ENCODE results near the gene ARID4B.

The ARID4B gene

DNA sequence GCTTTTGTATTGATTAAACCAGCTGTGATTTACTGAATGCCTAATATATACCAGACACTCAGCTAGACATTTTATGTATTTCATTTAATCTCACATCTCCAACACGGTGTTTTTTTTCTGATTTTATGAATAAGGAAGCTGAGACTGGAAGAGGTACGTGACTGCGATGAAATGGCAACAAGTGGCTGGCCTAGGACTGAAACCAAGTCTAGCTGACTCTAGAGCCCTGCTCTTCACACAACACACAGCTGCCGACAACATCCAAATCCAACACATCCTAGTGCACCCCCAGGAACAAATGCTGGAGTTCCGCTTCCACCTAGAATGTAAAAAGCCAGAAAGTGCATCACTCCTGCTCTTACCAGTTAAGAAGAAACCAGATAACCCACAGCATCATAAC is 188.7 kb downstream of the ARID4B start:
- H4K20me1 ChIP-seq (ENCODE audit: insufficient read depth, low read length): peaks cover 3% of the 10 kb centered on the region
- no peak overlapping the region for H3K27ac ChIP-seq (ENCODE audit: low read length)
- peaks cover 62% of the 10 kb centered on the region for H3K36me3 ChIP-seq (replicated peaks; ENCODE audit: low read depth, low read length)
- no peak overlapping the region for H3K4me3 ChIP-seq (ENCODE audit: low read length)
- 0 out of 2 replicates have a peak, but pooled peaks cover 3% of the 10 kb centered on the region for H3K79me2 ChIP-seq (ENCODE audit: low read length)
- H3K9me3 ChIP-seq (ENCODE audit: insufficient read depth, low read length): no peaks in the 10 kb centered on the region
- H2AFZ ChIP-seq (ENCODE audit: low read depth, low read length): no peak overlapping the region
- no peaks in the 10 kb centered on the region for H3K27me3 ChIP-seq (ENCODE audit: low read depth, low read length)
- no peak overlapping the region for H3K9ac ChIP-seq (ENCODE audit: low read length)
- H3K4me1 ChIP-seq (ENCODE audit: low read length): no peaks in the 10 kb centered on the region
- no peak for TF ChIP-seq EZH2phosphoT487 (IDR thresholded peaks at IDR 0.05; ENCODE audit: low read depth)
- TF ChIP-seq, protein P1, sequence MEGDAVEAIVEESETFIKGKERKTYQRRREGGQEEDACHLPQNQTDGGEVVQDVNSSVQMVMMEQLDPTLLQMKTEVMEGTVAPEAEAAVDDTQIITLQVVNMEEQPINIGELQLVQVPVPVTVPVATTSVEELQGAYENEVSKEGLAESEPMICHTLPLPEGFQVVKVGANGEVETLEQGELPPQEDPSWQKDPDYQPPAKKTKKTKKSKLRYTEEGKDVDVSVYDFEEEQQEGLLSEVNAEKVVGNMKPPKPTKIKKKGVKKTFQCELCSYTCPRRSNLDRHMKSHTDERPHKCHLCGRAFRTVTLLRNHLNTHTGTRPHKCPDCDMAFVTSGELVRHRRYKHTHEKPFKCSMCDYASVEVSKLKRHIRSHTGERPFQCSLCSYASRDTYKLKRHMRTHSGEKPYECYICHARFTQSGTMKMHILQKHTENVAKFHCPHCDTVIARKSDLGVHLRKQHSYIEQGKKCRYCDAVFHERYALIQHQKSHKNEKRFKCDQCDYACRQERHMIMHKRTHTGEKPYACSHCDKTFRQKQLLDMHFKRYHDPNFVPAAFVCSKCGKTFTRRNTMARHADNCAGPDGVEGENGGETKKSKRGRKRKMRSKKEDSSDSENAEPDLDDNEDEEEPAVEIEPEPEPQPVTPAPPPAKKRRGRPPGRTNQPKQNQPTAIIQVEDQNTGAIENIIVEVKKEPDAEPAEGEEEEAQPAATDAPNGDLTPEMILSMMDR (IDR thresholded peaks at IDR 0.05; ENCODE audit: low read depth, low read length): no peak
- no peak overlapping the region for H3K4me2 ChIP-seq (ENCODE audit: low read length)

DNA sequence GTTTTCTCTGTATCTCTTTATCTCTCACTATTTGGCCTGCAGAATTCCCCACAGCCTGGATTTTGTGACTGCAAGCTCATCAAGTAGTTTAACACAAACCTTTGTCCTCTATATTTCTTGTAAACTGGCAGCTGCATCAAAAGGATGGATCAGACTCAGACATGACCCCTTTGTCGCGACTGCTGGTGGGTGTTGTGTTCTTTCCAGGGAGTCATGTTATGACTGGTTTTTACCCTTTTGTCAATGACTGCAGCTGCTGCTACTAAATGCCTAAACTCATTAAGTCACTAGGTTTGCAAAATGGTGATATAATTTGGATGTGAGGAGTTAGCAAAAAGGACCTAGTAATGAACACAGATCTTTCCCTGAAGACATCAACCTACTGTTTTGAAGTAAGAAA is 189.2 kb downstream of the ARID4B start:
- Histone ChIP-seq H3K36me3 (replicated peaks; ENCODE audit: low read depth, low read length) (peaks cover 61% of the 10 kb centered on the region), H2AFZ (ENCODE audit: low read depth, low read length) (no peak overlapping the region), H3K9me3 (ENCODE audit: insufficient read depth, low read length) (no peaks in the 10 kb centered on the region), H3K9ac (ENCODE audit: low read length) (no peak overlapping the region), H3K79me2 (ENCODE audit: low read length) (0 out of 2 replicates have a peak, but pooled peaks cover 3% of the 10 kb centered on the region), H3K4me3 (ENCODE audit: low read length) (no peak overlapping the region), H4K20me1 (ENCODE audit: insufficient read depth, low read length) (peaks cover 3% of the 10 kb centered on the region), H3K4me1 (ENCODE audit: low read length) (no peaks in the 10 kb centered on the region), H3K27ac (ENCODE audit: low read length) (no peak overlapping the region), H3K4me2 (ENCODE audit: low read length) (no peak overlapping the region), H3K27me3 (ENCODE audit: low read depth, low read length) (no peaks in the 10 kb centered on the region)
- TF ChIP-seq EZH2phosphoT487 (IDR thresholded peaks at IDR 0.05; ENCODE audit: low read depth): no peak
- TF ChIP-seq, protein P1 (IDR thresholded peaks at IDR 0.05; ENCODE audit: low read depth, low read length): no peak

DNA sequence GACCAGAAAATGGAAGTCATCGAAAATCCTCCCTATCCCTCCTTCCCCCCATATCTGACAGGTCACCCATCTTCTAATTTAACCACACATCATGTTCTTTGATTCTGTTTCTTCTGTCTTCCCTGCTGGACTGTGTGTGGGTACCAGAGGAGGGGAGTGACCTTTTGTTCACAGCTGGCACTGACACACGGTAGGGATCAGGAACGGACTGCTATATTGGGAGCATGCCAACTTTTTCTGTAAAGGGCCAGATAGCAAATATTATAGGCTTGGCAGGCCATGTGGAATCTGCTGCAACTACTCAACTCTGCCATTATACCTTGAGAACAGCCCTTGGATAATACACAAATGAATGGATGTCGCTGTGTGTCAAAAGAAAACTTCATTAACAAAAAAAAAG is 191.9 kb downstream of the ARID4B start:
- Histone ChIP-seq H3K27ac (ENCODE audit: low read length) (no peak overlapping the region), H2AFZ (ENCODE audit: low read depth, low read length) (no peak overlapping the region), H3K36me3 (replicated peaks; ENCODE audit: low read depth, low read length) (peaks cover 57% of the 10 kb centered on the region), H3K4me3 (ENCODE audit: low read length) (no peak overlapping the region), H4K20me1 (ENCODE audit: insufficient read depth, low read length) (no peaks in the 10 kb centered on the region; the same call in none of the 2 replicates), H3K79me2 (ENCODE audit: low read length) (0 out of 2 replicates have a peak, but pooled peaks cover 3% of the 10 kb centered on the region), H3K9ac (ENCODE audit: low read length) (no peak overlapping the region), H3K4me2 (ENCODE audit: low read length) (no peak overlapping the region), H3K4me1 (ENCODE audit: low read length) (no peaks in the 10 kb centered on the region), H3K27me3 (ENCODE audit: low read depth, low read length) (no peaks in the 10 kb centered on the region), H3K9me3 (ENCODE audit: insufficient read depth, low read length) (no peaks in the 10 kb centered on the region)
- TF ChIP-seq, protein P1 (IDR thresholded peaks at IDR 0.05; ENCODE audit: low read depth, low read length): no peak
- TF ChIP-seq EZH2phosphoT487 (IDR thresholded peaks at IDR 0.05; ENCODE audit: low read depth): no peak

DNA sequence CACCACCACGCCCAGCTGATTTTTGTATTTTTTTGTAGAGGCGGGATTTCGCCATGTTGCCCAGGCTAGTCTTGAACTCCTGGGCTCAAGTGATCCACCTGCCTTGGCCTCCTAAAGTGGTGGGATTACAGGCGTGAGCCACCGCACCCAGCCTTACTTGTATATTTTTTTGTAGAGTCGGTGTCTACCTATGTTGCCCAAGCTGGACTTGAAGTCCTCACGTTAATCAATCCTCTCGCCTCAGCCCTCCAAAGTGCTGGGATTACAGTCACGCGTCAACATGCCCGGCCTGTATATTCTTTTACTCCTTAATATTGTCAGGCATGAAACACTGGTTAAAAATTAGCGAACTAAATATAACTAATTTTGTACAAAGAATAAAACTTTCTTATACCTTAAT is 193.8 kb downstream of the ARID4B start:
- no peaks in the 10 kb centered on the region for H3K27me3 ChIP-seq (ENCODE audit: low read depth, low read length)
- TF ChIP-seq EZH2phosphoT487 (IDR thresholded peaks at IDR 0.05; ENCODE audit: low read depth): no peak
- TF ChIP-seq, protein P1 (IDR thresholded peaks at IDR 0.05; ENCODE audit: low read depth, low read length): no peak
- peaks cover 50% of the 10 kb centered on the region for H3K36me3 ChIP-seq (replicated peaks; ENCODE audit: low read depth, low read length)
- peaks cover 2% of the 10 kb centered on the region; the same call in 1 of the 2 replicates for H3K4me1 ChIP-seq (ENCODE audit: low read length)
- no peak overlapping the region for H3K27ac ChIP-seq (ENCODE audit: low read length)
- no peaks in the 10 kb centered on the region for H3K9me3 ChIP-seq (ENCODE audit: insufficient read depth, low read length)
- peaks cover under 1% of the 10 kb centered on the region for H3K79me2 ChIP-seq (ENCODE audit: low read length)
- H3K4me3 ChIP-seq (ENCODE audit: low read length): no peak overlapping the region
- H3K4me2 ChIP-seq (ENCODE audit: low read length): no peak overlapping the region
- no peak overlapping the region for H3K9ac ChIP-seq (ENCODE audit: low read length)
- no peak overlapping the region for H2AFZ ChIP-seq (ENCODE audit: low read depth, low read length)
- H4K20me1 ChIP-seq (ENCODE audit: insufficient read depth, low read length): no peaks in the 10 kb centered on the region; the same call in none of the 2 replicates
